OCI-LY7 (cell line): Measurements from ENCODE around the gene CMTM4. TPM values are rescaled to one million over a fixed set of nuclear protein-coding genes. Genes with fewer than 3 reads are reported as not detected.
A peak's percentile ranks its signal among the peaks of the same experiment; 100 is the strongest.

Experiments used
- BruUV-seq: library from RNA; stranded (reverse); fragments of 400-500 nt; replicated peaks from 2 replicates; lab custom pipeline; 2021; lab: Mats Ljungman, UMichigan
- CTCF ChIA-PET: fragments of 300-600 bp; sonication (Branson Sonifier 250); formaldehyde crosslinking; loops from one replicate; lab custom pipeline; 2022; ENCODE audit warnings: antibody characterized with exemption; ENCODE audit not compliant: unreplicated experiment; lab: Charles Lee
- POLR2A ChIA-PET: fragments of 300-600 bp; sonication (Branson Sonifier 250); formaldehyde crosslinking; loops from one replicate; lab custom pipeline; 2022; ENCODE audit warnings: antibody characterized with exemption; lab: Charles Lee
- DNase-seq: peaks from one replicate; pipeline ENCODE4 v3.0.0-alpha.2; 2015; ENCODE audit warnings: low spot score
- H2AFZ ChIP-seq: fragments of 200-600 bp; sonication (generic), shearing (Covaris generic); 2 replicates; pipeline ENCODE4 v1.6.1; 2014; ENCODE audit warnings: mild to moderate bottlenecking, antibody characterized with exemption, low read length, moderate library complexity
- H3K27ac ChIP-seq: fragments of 200-600 bp; sonication (generic); 2 replicates; pipeline ENCODE4 v1.5.1; 2014; ENCODE audit warnings: mixed run types, low read depth, mild to moderate bottlenecking, moderate library complexity, low read length, inconsistent platforms; ENCODE audit not compliant: poor library complexity, severe bottlenecking
- H3K36me3 ChIP-seq: fragments of 200-600 bp; sonication (generic); 2 replicates; pipeline ENCODE4 v1.6.1; 2014; ENCODE audit warnings: mild to moderate bottlenecking, antibody characterized with exemption, low read length, moderate library complexity, mixed read lengths; ENCODE audit not compliant: insufficient read depth
- H3K4me1 ChIP-seq: fragments of 200-600 bp; sonication (generic); 2 replicates; pipeline ENCODE4 v1.5.1; 2014; ENCODE audit warnings: mild to moderate bottlenecking, low read length; ENCODE audit not compliant: insufficient read depth, poor library complexity, severe bottlenecking
- H3K4me2 ChIP-seq: fragments of 200-600 bp; sonication (generic); 2 replicates; pipeline ENCODE4 v1.6.1; 2014; ENCODE audit warnings: mild to moderate bottlenecking, low read length
- H3K4me3 ChIP-seq: fragments of 200-600 bp; sonication (generic); 2 replicates; pipeline ENCODE4 v1.5.1; 2014; ENCODE audit warnings: mild to moderate bottlenecking, low read depth, low read length; ENCODE audit not compliant: poor library complexity, severe bottlenecking
- H3K79me2 ChIP-seq: fragments of 200-600 bp; sonication (generic); 2 replicates; pipeline ENCODE4 v1.6.1; 2016; ENCODE audit warnings: low read depth, mild to moderate bottlenecking, low read length, moderate library complexity, mixed read lengths; ENCODE audit not compliant: insufficient read depth
- H3K9me2 ChIP-seq: fragments of 200-600 bp; sonication (generic); 2 replicates; pipeline ENCODE4 v1.6.1; 2016; ENCODE audit warnings: mild to moderate bottlenecking, low read length, mixed read lengths; ENCODE audit not compliant: insufficient read depth
- H3K9me3 ChIP-seq: fragments of 200-600 bp; sonication (generic); 2 replicates; pipeline ENCODE4 v1.6.1; 2014; ENCODE audit warnings: mild to moderate bottlenecking, mixed run types, low read length, mixed read lengths
- H4K20me1 ChIP-seq: fragments of 200-600 bp; sonication (generic); 2 replicates; pipeline ENCODE4 v1.6.1; 2014; ENCODE audit warnings: mild to moderate bottlenecking, antibody characterized with exemption, low read length, moderate library complexity, mixed read lengths; ENCODE audit not compliant: insufficient read depth
- CTCF ChIP-seq: fragments of 200-600 bp; sonication (generic); conservative IDR thresholded peaks from 2 replicates; pipeline ENCODE4 v1.5.1; 2014; ENCODE audit warnings: mild to moderate bottlenecking, antibody characterized with exemption, low read length, moderate library complexity, mixed read lengths
- EZH2phosphoT487 ChIP-seq: fragments of 200-600 bp; sonication (generic); IDR thresholded peaks from 2 replicates; pipeline ENCODE4 v1.6.1; 2018; ENCODE audit warnings: low read depth, borderline replicate concordance, mild to moderate bottlenecking, mixed run types, antibody characterized with exemption, low read length, moderate library complexity, mixed read lengths
- intact Hi-C: fragments of 100-400 bp; cut with micrococcal nuclease; formaldehyde crosslinking; loops from one replicate; pipeline ENCODE4 v1.10.0; 2022; ENCODE audit not compliant: unreplicated experiment
- total RNA-seq, 2 experiments: library from RNA; depleted of rRNA in 1 of 2; stranded (reverse); fragments of >200 nt in 1 of 2; shearing (Covaris generic) in 1 of 2; gene quantifications; 2 replicates each; pipeline ENCODE4 v1.2.3, GENCODE V29; 2014 to 2022

The CMTM4 gene
- total RNA-seq, 2 experiments from 2014 or later = 0.03 to 1.3 TPM

GRCh38 chr16:66622863-66623262 lies 73.7 kb downstream of the CMTM4 start:
- no peaks in the 10 kb centered on the region for H3K9me3 ChIP-seq
- no peak for DNase-seq
- no peaks in the 10 kb centered on the region for H3K36me3 ChIP-seq
- CTCF ChIA-PET = no interaction called here
- no peaks in the 10 kb centered on the region for H3K79me2 ChIP-seq
- H4K20me1 ChIP-seq = no peaks in the 10 kb centered on the region
- H3K4me1 ChIP-seq = peaks cover 22% of the 10 kb centered on the region
- no peak overlapping the region for H2AFZ ChIP-seq
- intact Hi-C loops = no loop called here
- no peaks in the 10 kb centered on the region for H3K9me2 ChIP-seq
- H3K4me2 ChIP-seq = no peak overlapping the region
- no peak for TF ChIP-seq EZH2phosphoT487
- no peak for TF ChIP-seq CTCF
- no peak overlapping the region for H3K4me3 ChIP-seq
- BruUV-seq = no TSS peak
- no peak overlapping the region for H3K27ac ChIP-seq
- POLR2A ChIA-PET = no interaction called here

DNA sequence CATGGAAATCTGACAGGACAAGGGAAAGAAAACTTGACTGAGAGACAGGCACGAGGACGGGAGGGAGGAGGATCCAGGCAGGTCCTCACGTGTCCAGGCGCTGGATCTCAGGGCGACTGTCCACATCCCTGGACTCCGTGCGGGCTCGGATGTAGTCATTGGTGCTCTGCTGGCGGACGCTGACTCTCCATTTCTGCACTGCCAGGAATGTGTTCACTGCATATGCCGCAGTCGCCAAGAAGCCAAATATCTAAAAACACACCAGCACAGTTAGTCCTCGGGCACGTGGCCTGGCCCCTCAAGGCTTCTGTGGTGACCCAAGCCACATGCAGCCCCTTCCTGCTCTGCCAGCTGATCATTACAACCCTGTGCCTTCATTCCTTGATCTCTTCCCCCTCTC lies 74.6 kb downstream of the CMTM4 start:
- Histone ChIP-seq H3K27ac (no peak overlapping the region), H3K36me3 (no peaks in the 10 kb centered on the region), H3K9me3 (no peaks in the 10 kb centered on the region), H3K9me2 (no peaks in the 10 kb centered on the region), H3K4me3 (no peak overlapping the region), H4K20me1 (no peaks in the 10 kb centered on the region), H3K79me2 (no peaks in the 10 kb centered on the region), H3K4me1 (peaks cover 27% of the 10 kb centered on the region), H2AFZ (no peak overlapping the region), H3K4me2 (no peak overlapping the region)
- BruUV-seq = no TSS peak
- POLR2A ChIA-PET = interaction anchor here (0.6 kb wide), 1 partner anchor 63 kb away, joined by 3 read pairs; no protein-coding TSS in a partner anchor
- intact Hi-C loops = no loop called here
- DNase-seq = no peak
- CTCF ChIA-PET = no interaction called here
- TF ChIP-seq EZH2phosphoT487 (no peak), CTCF (no peak)

- peaks cover 27% of the 10 kb centered on the region for H3K4me1 ChIP-seq
- peak overlapping the region; percentile 77; the same call in 1 of the 2 replicates for H2AFZ ChIP-seq
- no peaks in the 10 kb centered on the region for H3K79me2 ChIP-seq
- H3K36me3 ChIP-seq = no peaks in the 10 kb centered on the region
- ChIA-PET CTCF (interaction anchor here (0.5 to 0.6 kb wide), 2 partner anchors 12 to 117 kb away, joined by 3 to 4 read pairs; no protein-coding TSS in a partner anchor), POLR2A (interaction anchor here (0.6 to 1.4 kb wide), 4 partner anchors 9 to 299 kb away, joined by 3 to 5 read pairs (median 4); no protein-coding TSS in a partner anchor)
- no TSS peak for BruUV-seq
- H3K9me3 ChIP-seq = no peaks in the 10 kb centered on the region
- no peaks in the 10 kb centered on the region for H4K20me1 ChIP-seq
- H3K27ac ChIP-seq = no peak overlapping the region
- H3K4me3 ChIP-seq = no peak overlapping the region
- H3K9me2 ChIP-seq = no peaks in the 10 kb centered on the region
- H3K4me2 ChIP-seq = peak overlapping the region; percentile 37; the same call in 1 of the 2 replicates
- no peak for TF ChIP-seq EZH2phosphoT487
- no peak for TF ChIP-seq CTCF
- intact Hi-C loops = no loop called here
- DNase-seq = no peak
Observed at GRCh38 chr16:66620429-66620795, 76.1 kb downstream of the CMTM4 start.
